PFSK-1 (cell line): ENCODE measurements around the gene BBIP1.

Source experiments
- FOXP2 ChIP-seq: optimal IDR thresholded peaks from 2 replicates; pipeline ENCODE3; 2011; ENCODE audit warnings: borderline replicate concordance, control low read depth, inconsistent platforms; ENCODE audit not compliant: insufficient read depth; ENCODE audit errors: extremely low read length, extremely low read depth
- POLR2AphosphoS5 ChIP-seq: IDR thresholded peaks from 2 replicates; pipeline ENCODE4 v1.6.1; 2012; ENCODE audit warnings: low read depth, mild to moderate bottlenecking, control low read depth, low read length, moderate library complexity
- REST ChIP-seq, 2 experiments: IDR thresholded peaks; 2 replicates each; pipeline versions ENCODE4 v1.6.1 to v1.8.0; 2011 to 2012; ENCODE audit warnings: low read depth in 2 of 2, low read length in 2 of 2, control low read depth in 1 of 2, inconsistent platforms in 1 of 2, mild to moderate bottlenecking in 1 of 2, moderate library complexity in 1 of 2; ENCODE audit not compliant: insufficient read depth in 1 of 2
- SIN3A ChIP-seq: IDR thresholded peaks from 2 replicates; pipeline ENCODE4 v1.6.1; 2012; ENCODE audit warnings: mild to moderate bottlenecking, low read length, moderate library complexity, borderline replicate concordance; ENCODE audit not compliant: insufficient read depth
- TAF1 ChIP-seq: IDR thresholded peaks from 2 replicates; pipeline ENCODE4 v1.6.1; 2012; ENCODE audit warnings: low read length, control low read depth, borderline replicate concordance; ENCODE audit not compliant: insufficient read depth

Gene BBIP1

DNA sequence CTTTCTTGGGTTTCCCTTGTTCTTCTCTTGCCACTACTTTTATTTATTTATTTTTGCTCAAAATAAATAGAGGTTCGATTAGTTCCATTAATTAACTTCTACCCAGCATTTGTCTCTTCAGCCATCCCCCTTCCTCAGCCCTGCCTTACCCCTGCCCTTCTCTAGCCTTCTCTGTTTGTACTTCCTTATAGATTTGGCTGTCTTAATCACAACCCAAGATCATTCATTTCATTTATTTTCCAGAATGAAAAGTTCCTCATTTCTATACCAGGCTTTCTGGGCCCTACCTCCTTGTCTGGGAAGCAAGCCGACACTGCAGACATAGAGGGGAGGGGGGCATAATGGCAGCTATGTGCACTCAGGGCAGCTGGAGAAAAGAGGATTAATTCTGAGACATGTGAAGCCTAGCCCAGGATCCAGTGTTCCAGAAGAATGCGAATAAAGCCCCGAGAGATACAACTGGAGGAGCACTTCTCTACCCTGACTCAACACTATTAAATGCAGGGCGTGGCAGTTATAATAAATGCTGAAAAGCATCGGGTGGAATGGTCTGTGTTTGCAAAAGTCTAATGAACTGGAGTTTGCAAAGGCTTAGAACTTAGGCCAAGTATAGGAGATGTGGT lies 53.7 kb downstream of the BBIP1 start:
- TF ChIP-seq FOXP2 (no peak), TAF1 (no peak), POLR2AphosphoS5 (no peak), SIN3A (no peak), REST (IDR thresholded peaks at IDR 0.05; ENCODE audit: insufficient read depth in 1 of 2, low read depth in 2 of 2, low read length in 2 of 2) (no peak)

DNA sequence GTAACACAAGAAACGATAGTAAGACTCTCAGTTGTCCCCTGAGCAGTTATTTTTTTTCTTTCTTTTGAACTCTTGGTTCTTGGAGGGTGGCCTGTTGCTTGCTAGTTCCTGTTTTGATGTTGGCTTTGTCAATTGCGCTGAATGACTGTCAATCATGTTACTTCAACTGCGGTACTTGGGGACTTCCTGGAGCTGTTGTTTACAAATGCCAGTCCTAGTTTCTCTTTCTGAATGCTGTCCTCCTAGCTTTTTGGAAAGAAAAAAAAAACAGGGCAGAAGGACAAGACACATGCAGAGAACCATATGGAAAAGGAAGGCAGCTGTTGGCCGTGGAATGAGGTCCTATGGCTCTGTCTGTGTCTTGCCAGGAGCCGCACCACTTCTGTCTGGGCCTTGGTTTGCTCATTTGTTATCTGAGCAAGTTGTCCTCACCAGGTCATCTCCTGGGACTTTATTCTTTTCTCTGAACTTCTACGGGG lies 54.3 kb downstream of the BBIP1 start:
- TF ChIP-seq SIN3A, result no peak
- TF ChIP-seq TAF1, result no peak
- no peak for TF ChIP-seq REST (IDR thresholded peaks at IDR 0.05; ENCODE audit: insufficient read depth in 1 of 2, low read depth in 2 of 2, low read length in 2 of 2)
- TF ChIP-seq FOXP2, result no peak
- TF ChIP-seq POLR2AphosphoS5, result no peak

DNA sequence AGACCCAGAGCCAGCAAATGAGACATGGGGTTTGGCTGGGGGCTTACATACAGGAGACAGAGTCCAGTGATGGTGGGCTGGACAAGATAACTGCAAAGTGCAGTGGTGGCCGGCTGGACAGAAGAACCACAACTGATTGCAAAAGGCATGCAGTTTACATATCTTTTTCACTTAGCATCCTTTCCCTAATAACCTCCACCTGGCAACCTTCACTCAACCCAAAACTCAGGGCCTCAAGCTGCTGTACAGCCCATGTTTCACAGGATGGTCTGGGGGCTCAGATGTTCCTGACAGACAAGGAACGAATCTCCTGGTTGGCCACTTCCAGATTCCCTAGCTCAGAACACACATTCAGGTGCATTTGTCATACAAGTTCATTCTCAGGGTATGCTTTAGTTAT lies 55.0 kb downstream of the BBIP1 start:
- TF ChIP-seq FOXP2 (no peak), REST (IDR thresholded peaks at IDR 0.05; ENCODE audit: insufficient read depth in 1 of 2, low read depth in 2 of 2, low read length in 2 of 2) (no peak), SIN3A (no peak), POLR2AphosphoS5 (no peak), TAF1 (no peak)

GRCh38 chr10:110863361-110863760 lies 55.6 kb downstream of the BBIP1 start:
- TF ChIP-seq REST (IDR thresholded peaks at IDR 0.05; ENCODE audit: insufficient read depth in 1 of 2, low read depth in 2 of 2, low read length in 2 of 2) (no peak), TAF1 (no peak), POLR2AphosphoS5 (no peak), SIN3A (no peak), FOXP2 (no peak)

DNA sequence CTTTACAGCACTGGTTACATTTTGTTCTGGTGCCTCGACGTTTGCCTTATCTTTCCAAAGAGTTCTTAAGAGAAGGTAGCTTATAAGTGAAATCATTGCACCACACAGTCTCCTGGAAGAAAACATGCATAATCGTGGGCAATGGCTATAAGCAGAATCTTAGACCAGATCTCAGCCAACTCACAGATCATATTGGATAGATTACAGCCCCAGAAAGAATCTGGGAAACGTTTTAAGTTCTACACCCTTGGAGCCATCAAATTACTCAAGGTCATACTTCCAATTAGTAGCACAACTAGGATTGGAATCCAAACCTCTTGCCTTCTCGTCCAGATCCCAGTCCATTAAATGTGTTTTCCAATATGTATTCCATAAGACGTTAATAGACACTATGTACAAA lies 56.0 kb downstream of the BBIP1 start:
- TF ChIP-seq POLR2AphosphoS5 (no peak), REST (IDR thresholded peaks at IDR 0.05; ENCODE audit: insufficient read depth in 1 of 2, low read depth in 2 of 2, low read length in 2 of 2) (no peak), SIN3A (no peak), FOXP2 (no peak), TAF1 (no peak)
